ENCODE results near the gene HAND2.

- TF ChIP-seq, protein P1, sequence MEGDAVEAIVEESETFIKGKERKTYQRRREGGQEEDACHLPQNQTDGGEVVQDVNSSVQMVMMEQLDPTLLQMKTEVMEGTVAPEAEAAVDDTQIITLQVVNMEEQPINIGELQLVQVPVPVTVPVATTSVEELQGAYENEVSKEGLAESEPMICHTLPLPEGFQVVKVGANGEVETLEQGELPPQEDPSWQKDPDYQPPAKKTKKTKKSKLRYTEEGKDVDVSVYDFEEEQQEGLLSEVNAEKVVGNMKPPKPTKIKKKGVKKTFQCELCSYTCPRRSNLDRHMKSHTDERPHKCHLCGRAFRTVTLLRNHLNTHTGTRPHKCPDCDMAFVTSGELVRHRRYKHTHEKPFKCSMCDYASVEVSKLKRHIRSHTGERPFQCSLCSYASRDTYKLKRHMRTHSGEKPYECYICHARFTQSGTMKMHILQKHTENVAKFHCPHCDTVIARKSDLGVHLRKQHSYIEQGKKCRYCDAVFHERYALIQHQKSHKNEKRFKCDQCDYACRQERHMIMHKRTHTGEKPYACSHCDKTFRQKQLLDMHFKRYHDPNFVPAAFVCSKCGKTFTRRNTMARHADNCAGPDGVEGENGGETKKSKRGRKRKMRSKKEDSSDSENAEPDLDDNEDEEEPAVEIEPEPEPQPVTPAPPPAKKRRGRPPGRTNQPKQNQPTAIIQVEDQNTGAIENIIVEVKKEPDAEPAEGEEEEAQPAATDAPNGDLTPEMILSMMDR (IDR thresholded peaks at IDR 0.05; ENCODE audit: insufficient read depth, low read length, poor library complexity, severe bottlenecking), result no peak
- TF ChIP-seq EZH2phosphoT487 (conservative IDR thresholded peaks at IDR 0.05; ENCODE audit: low read length), result no peak
Measured at GRCh38 chr4:173572493-173573129, 42.6 kb upstream of the HAND2 start.

Measured in SU-DHL-6 (cell line).